K562 (cell line): ENCODE results near the gene IRF5. TPM values are rescaled to one million over a fixed set of nuclear protein-coding genes. Genes with fewer than 3 reads are reported as not detected.
"Not testable (repeated sequence)": the region's sequence is repeated elsewhere in the genome, so short reads cannot be mapped to it uniquely, and the experiment has no call there.

Experiments
- ATAC-seq: fragments of 200-7000 bp; cut with Tn5 transposase; 3 replicates; pipeline ENCODE4 v1.9.1; 2020; ENCODE audit warnings: moderate library complexity
- BruUV-seq: library from RNA; stranded (reverse); fragments of 400-500 nt; replicated peaks from 2 replicates; lab custom pipeline; 2021; lab: Mats Ljungman, UMichigan
- CTCF ChIA-PET: fragments of 300-600 bp; formaldehyde crosslinking; extraction: SDS; loops from one replicate; lab custom pipeline; 2021; ENCODE audit warnings: low intra/inter-chr PET ratio; lab: Yijun Ruan, JAX
- POLR2A ChIA-PET: fragments of 300-600, 350-650 bp; sonication (Branson Sonifier 250); formaldehyde crosslinking; extraction: SDS; loops from one replicate; lab custom pipeline; 2021; ENCODE audit warnings: antibody characterized with exemption, inconsistent platforms; lab: Yijun Ruan, JAX
- DNase-seq, 4 experiments: peaks; one replicate each; pipeline versions ENCODE4 v3.0.0 to v3.0.0-alpha.2; 2011 to 2018; ENCODE audit warnings: low spot score in 3 of 4, mixed read lengths in 3 of 4; ENCODE audit errors: extremely low read depth in 1 of 4
- FAIRE-seq: peaks from 2 replicates; lab custom pipeline; 2011; peaks lifted over from hg19 to GRCh38; lab: Jason Lieb, UNC
- H2AFZ ChIP-seq: 2 replicates; pipeline ENCODE4 v1.6.0; 2011; ENCODE audit warnings: low read depth, low read length, control low read depth, inconsistent platforms
- H3K27ac ChIP-seq: fragments of 200-600 bp; 3 replicates; pipeline ENCODE4 v1.8.0; 2011; ENCODE audit warnings: low read depth, mild to moderate bottlenecking, control low read depth, inconsistent platforms, low read length, moderate library complexity, mixed read lengths; ENCODE audit errors: extremely low read depth
- H3K27me3 ChIP-seq, 2 experiments: fragments of 300-600 bp in 1 of 2; 2 replicates in 1 of 2; 3 replicates in 1 of 2; pipeline versions ENCODE4 v1.6.0 to v1.8.0; 2011; ENCODE audit warnings: inconsistent platforms in 2 of 2, low read length in 2 of 2, mild to moderate bottlenecking in 1 of 2, mixed read lengths in 1 of 2, moderate library complexity in 1 of 2; ENCODE audit not compliant: control insufficient read depth in 2 of 2, insufficient read depth in 2 of 2
- H3K36me3 ChIP-seq: fragments of 300-600 bp; 3 replicates; pipeline ENCODE4 v1.8.0; 2011; ENCODE audit warnings: mild to moderate bottlenecking, low read length, inconsistent platforms; ENCODE audit not compliant: control insufficient read depth, insufficient read depth
- H3K4me1 ChIP-seq, 2 experiments: fragments of 200-600 bp in 1 of 2; replicated peaks in 1 of 2; 2 replicates in 1 of 2; 3 replicates in 1 of 2; pipeline versions ENCODE4 v1.5.1 to v1.8.0; 2011; ENCODE audit warnings: inconsistent platforms in 2 of 2, low read length in 2 of 2, mild to moderate bottlenecking in 1 of 2, mixed read lengths in 1 of 2, moderate library complexity in 1 of 2; ENCODE audit not compliant: control insufficient read depth in 2 of 2, insufficient read depth in 2 of 2
- H3K4me2 ChIP-seq: 2 replicates; pipeline ENCODE4 v1.6.1; 2011; ENCODE audit warnings: low read length, control low read depth, inconsistent platforms, mixed read lengths; ENCODE audit not compliant: insufficient read depth
- H3K4me3 ChIP-seq: fragments of 200-600 bp; sonication (generic), shearing (Covaris generic); 2 replicates; pipeline ENCODE4 v1.5.1; 2016; ENCODE audit warnings: control low read depth, inconsistent platforms
- H3K79me2 ChIP-seq: fragments of 200-600 bp; 3 replicates; pipeline ENCODE4 v1.8.0; 2011; ENCODE audit warnings: low read length, inconsistent platforms; ENCODE audit not compliant: control insufficient read depth, insufficient read depth
- H3K9ac ChIP-seq, 2 experiments: 2 replicates each; pipeline versions ENCODE4 v1.6.0 to v1.6.1; 2011; ENCODE audit warnings: low read depth in 2 of 2, low read length in 2 of 2, control low read depth in 1 of 2, inconsistent platforms in 1 of 2, mild to moderate bottlenecking in 1 of 2, mixed read lengths in 1 of 2; ENCODE audit not compliant: insufficient read depth in 1 of 2
- H3K9me1 ChIP-seq: one replicate; pipeline ENCODE4 v1.6.0; 2011; ENCODE audit warnings: inconsistent platforms, mild to moderate bottlenecking, low read length, moderate library complexity; ENCODE audit not compliant: control insufficient read depth, insufficient read depth
- H3K9me3 ChIP-seq: replicated peaks from 2 replicates; pipeline ENCODE4 v1.5.1; 2011; ENCODE audit warnings: low read depth, low read length, inconsistent platforms; ENCODE audit not compliant: control insufficient read depth, insufficient read depth
- H4K20me1 ChIP-seq: replicated peaks from 2 replicates; pipeline ENCODE4 v1.6.1; 2011; ENCODE audit warnings: low read length, inconsistent platforms, mixed read lengths; ENCODE audit not compliant: control insufficient read depth, insufficient read depth
- U2AF1 ChIP-seq: fragments of 200-400 bp; formaldehyde crosslinking; optimal IDR thresholded peaks from 2 replicates; pipeline ENCODE3; 2017; ENCODE audit warnings: mild to moderate bottlenecking, low read depth, low read length, moderate library complexity
- WGBS: fragments of 100-300 bp; shearing (Covaris generic); methylation state at CpG from one replicate; pipeline ENCODE4 v1.1.6; 2016; ENCODE audit warnings: low coverage, mixed read lengths; ENCODE audit not compliant: insufficient coverage; ENCODE audit errors: missing lambda C conversion rate; 5-methylcytosine and 5-hydroxymethylcytosine counted together
- in situ Hi-C: fragments of 300-500 bp; cut with MboI; formaldehyde crosslinking; loops from 4 replicates; pipeline ENCODE4 v1.15.0; 2018; ENCODE audit warnings: inconsistent platforms, mixed read lengths
- intact Hi-C: fragments of 100-400 bp; cut with micrococcal nuclease; formaldehyde crosslinking; loops from 2 replicates; pipeline ENCODE4 v1.14.2; 2022
- polyA plus RNA-seq, 8 experiments: library from polyadenylated mRNA; depleted of rRNA in 4 of 8; stranded (reverse) in 5 of 8; unstranded in 3 of 8; fragments of >200 nt; fragmentation: Nextera tagmentation in 2 of 8; fragmentation: Illumina TruSeq in 1 of 8; extraction: Ambion mirVana in 2 of 8; extraction: Trizol in 1 of 8; gene quantifications; 2 replicates each; pipeline versions ENCODE4 v1.2.1 to v1.2.3, GENCODE V29; 2011 to 2014; ENCODE audit warnings: inconsistent platforms in 1 of 8, missing spikeins in 1 of 8
- total RNA-seq, 7 experiments: library from RNA; depleted of rRNA in 6 of 7; stranded (reverse); fragments of >200 nt in 6 of 7; fragmentation: Illumina TruSeq in 2 of 7; extraction: Trizol in 2 of 7; gene quantifications; 2 replicates each; pipeline versions ENCODE4 v1.2.1 to v1.2.3, GENCODE V29; 2011 to 2021; ENCODE audit warnings: low replicate concordance in 1 of 7

The IRF5 gene
- total and polyA plus RNA-seq, 9 of the 15 experiments (the other 6 are each of a cell fraction or from before 2014, with no cell fraction given), result 0.04 TPM; not detected in 8

GRCh38 chr7:128941946-128942526, 4.3 kb downstream of the IRF5 start:
- ChIA-PET CTCF (interaction anchor here (0.7 kb wide), 1 partner anchor 16 kb away, joined by 5 read pairs; no protein-coding TSS in a partner anchor), POLR2A (interaction anchor here (0.6 to 1.6 kb wide), 4 partner anchors 10 to 38 kb away, joined by 3 to 5 read pairs (median 3); no protein-coding TSS in a partner anchor)
- no peaks in the 10 kb centered on the region for H3K79me2 ChIP-seq

GRCh38 chr7:128943251-128943650, 5.5 kb downstream of the IRF5 start:
- H3K79me2 ChIP-seq, H3K4me3 ChIP-seq, H3K4me2 ChIP-seq, H3K9me1 ChIP-seq, H3K9me3 ChIP-seq, DNase-seq, H3K9ac ChIP-seq, H2AFZ ChIP-seq, FAIRE-seq, CTCF ChIA-PET, H3K36me3 ChIP-seq, ATAC-seq, H3K27ac ChIP-seq, BruUV-seq, H4K20me1 ChIP-seq, intact Hi-C loops, in situ Hi-C loops: not testable (repeated sequence)
- peaks cover 0 to 37% of the 10 kb centered on the region in 2 experiments; a peak in 2 of 5 replicates for H3K4me1 ChIP-seq
- POLR2A ChIA-PET, result interaction anchor here (0.9 to 1.0 kb wide), 3 partner anchors 14 to 140 kb away, joined by 3 to 5 read pairs (median 3); no protein-coding TSS in a partner anchor
- peaks cover 53 to 66% of the 10 kb centered on the region in 2 experiments; a peak in 4 of 5 replicates for H3K27me3 ChIP-seq
- WGBS, result 8% methylated on average over 2 of the region's 2 CpGs

More at GRCh38 chr7:128941946-128942526, 4.3 kb downstream of the IRF5 start:
- no peak for TF ChIP-seq U2AF1
- TF ChIP-seq, all 486 proteins: peak for 0
- H4K20me1 ChIP-seq, result peaks cover 9% of the 10 kb centered on the region
- in situ Hi-C loops, result no loop called here
- H3K4me2 ChIP-seq, result no peak overlapping the region
- H3K9me1 ChIP-seq, result no peaks in the 10 kb centered on the region
- H3K27me3 ChIP-seq, result peaks cover 65 to 74% of the 10 kb centered on the region in 2 experiments; a peak in 4 of 5 replicates
- BruUV-seq, result no TSS peak
- ATAC-seq (no peak), FAIRE-seq (no peak), DNase-seq (no peak)
- intact Hi-C loops, result no loop called here
- H3K4me3 ChIP-seq, result no peak overlapping the region
- no peak overlapping the region for H2AFZ ChIP-seq
- under 1% methylated on average over 15 of the region's 16 CpGs for WGBS
- H3K4me1 ChIP-seq, result peaks cover 0 to 39% of the 10 kb centered on the region in 2 experiments; a peak in 2 of 5 replicates
- no peaks in the 10 kb centered on the region for H3K36me3 ChIP-seq
- H3K9me3 ChIP-seq, result no peaks in the 10 kb centered on the region
- H3K27ac ChIP-seq, result no peak overlapping the region
- H3K9ac ChIP-seq, result no peak overlapping the region
